AG04450 (cell line): ENCODE results near the gene RANGAP1. TPM values are rescaled to one million over a fixed set of nuclear protein-coding genes. Genes with fewer than 3 reads are reported as not detected.
A peak's percentile ranks its signal among the peaks of the same experiment; 100 is the strongest.

Experiments
- CTCF ChIA-PET: fragments of 300-600, 350-600 bp; formaldehyde crosslinking; extraction: SDS; loops from one replicate; lab custom pipeline; 2022; ENCODE audit warnings: antibody characterized with exemption, inconsistent platforms; lab: Charles Lee
- POLR2A ChIA-PET: fragments of 350-600 bp; formaldehyde crosslinking; extraction: SDS; loops from one replicate; lab custom pipeline; 2021; ENCODE audit warnings: antibody characterized with exemption, inconsistent platforms; lab: Yijun Ruan, JAX
- DNase-seq: peaks from one replicate; pipeline ENCODE4 v3.0.0-alpha.2; 2011; ENCODE audit warnings: low read depth, low spot score
- H3K27ac ChIP-seq: one replicate; pipeline ENCODE4 v1.5.1; 2012; ENCODE audit warnings: low read depth, low read length, control low read depth
- H3K27me3 ChIP-seq: one replicate; pipeline ENCODE4 v1.6.0; 2012; ENCODE audit warnings: low read length; ENCODE audit not compliant: control insufficient read depth, insufficient read depth
- H3K4me3 ChIP-seq: 2 replicates; pipeline ENCODE4 v1.5.1; 2011; ENCODE audit warnings: mild to moderate bottlenecking, low read depth, low read length, control low read depth
- H3K9me3 ChIP-seq: 2 replicates; pipeline ENCODE4 v1.5.1; 2012; ENCODE audit warnings: low read length; ENCODE audit not compliant: control insufficient read depth, insufficient read depth
- polyA plus RNA-seq: library from polyadenylated mRNA; depleted of rRNA; stranded (reverse); fragments of >200 nt; gene quantifications from 2 replicates; pipeline ENCODE4 v1.2.3, GENCODE V29; 2011
- TF ChIP-seq, protein P1 (sequence below): IDR thresholded peaks from 2 replicates; pipeline ENCODE4 v1.5.1; 2011; ENCODE audit warnings: low read depth, low read length, control low read depth, inconsistent platforms

RANGAP1 gene
- polyA plus RNA-seq, 1 experiment = 75.8 TPM

GRCh38 chr22:41204066-41204465 lies 81.9 kb downstream of the RANGAP1 start:
- CTCF ChIA-PET = no interaction called here
- POLR2A ChIA-PET = no interaction called here
- Histone ChIP-seq H3K27ac (no peak overlapping the region), H3K9me3 (no peaks in the 10 kb centered on the region), H3K27me3 (peaks cover 9% of the 10 kb centered on the region), H3K4me3 (no peak overlapping the region)
- no peak for DNase-seq
- TF ChIP-seq, protein P1, sequence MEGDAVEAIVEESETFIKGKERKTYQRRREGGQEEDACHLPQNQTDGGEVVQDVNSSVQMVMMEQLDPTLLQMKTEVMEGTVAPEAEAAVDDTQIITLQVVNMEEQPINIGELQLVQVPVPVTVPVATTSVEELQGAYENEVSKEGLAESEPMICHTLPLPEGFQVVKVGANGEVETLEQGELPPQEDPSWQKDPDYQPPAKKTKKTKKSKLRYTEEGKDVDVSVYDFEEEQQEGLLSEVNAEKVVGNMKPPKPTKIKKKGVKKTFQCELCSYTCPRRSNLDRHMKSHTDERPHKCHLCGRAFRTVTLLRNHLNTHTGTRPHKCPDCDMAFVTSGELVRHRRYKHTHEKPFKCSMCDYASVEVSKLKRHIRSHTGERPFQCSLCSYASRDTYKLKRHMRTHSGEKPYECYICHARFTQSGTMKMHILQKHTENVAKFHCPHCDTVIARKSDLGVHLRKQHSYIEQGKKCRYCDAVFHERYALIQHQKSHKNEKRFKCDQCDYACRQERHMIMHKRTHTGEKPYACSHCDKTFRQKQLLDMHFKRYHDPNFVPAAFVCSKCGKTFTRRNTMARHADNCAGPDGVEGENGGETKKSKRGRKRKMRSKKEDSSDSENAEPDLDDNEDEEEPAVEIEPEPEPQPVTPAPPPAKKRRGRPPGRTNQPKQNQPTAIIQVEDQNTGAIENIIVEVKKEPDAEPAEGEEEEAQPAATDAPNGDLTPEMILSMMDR = no peak

GRCh38 chr22:41203118-41203517 lies 82.9 kb downstream of the RANGAP1 start:
- Histone ChIP-seq H3K27me3 (peaks cover 9% of the 10 kb centered on the region), H3K4me3 (no peak overlapping the region), H3K9me3 (no peaks in the 10 kb centered on the region), H3K27ac (no peak overlapping the region)
- ChIA-PET CTCF (no interaction called here), POLR2A (no interaction called here)
- TF ChIP-seq, protein P1 = no peak
- DNase-seq = no peak

GRCh38 chr22:41201141-41201540 lies 84.8 kb downstream of the RANGAP1 start:
- no peak for DNase-seq
- no peak overlapping the region for H3K4me3 ChIP-seq
- peaks cover 9% of the 10 kb centered on the region for H3K27me3 ChIP-seq
- ChIA-PET POLR2A (no interaction called here), CTCF (no interaction called here)
- H3K9me3 ChIP-seq = no peaks in the 10 kb centered on the region; the same call in 1 of the 2 replicates
- H3K27ac ChIP-seq = no peak overlapping the region
- TF ChIP-seq, protein P1 = no peak

GRCh38 chr22:41198027-41198580 lies 87.9 kb downstream of the RANGAP1 start:
- POLR2A ChIA-PET = interaction anchor here (0.7 kb wide), 1 partner anchor 104 kb away, joined by 8 read pairs; no protein-coding TSS in a partner anchor
- H3K9me3 ChIP-seq = no peaks in the 10 kb centered on the region; the same call in 1 of the 2 replicates
- TF ChIP-seq, protein P1 = no peak
- H3K27ac ChIP-seq = no peak overlapping the region
- CTCF ChIA-PET = interaction anchor here (1.3 to 1.5 kb wide), 2 partner anchors 9 to 276 kb away, joined by 3 to 4 read pairs; no protein-coding TSS in a partner anchor
- H3K27me3 ChIP-seq = peaks cover 9% of the 10 kb centered on the region
- H3K4me3 ChIP-seq = peak overlapping the region; percentile 88
- no peak for DNase-seq

- POLR2A ChIA-PET = no interaction called here
These were observed 88.7 kb downstream of the RANGAP1 start for GRCh38 chr22:41197038-41197972.

More at GRCh38 chr22:41197038-41197972, 88.7 kb downstream of the RANGAP1 start:
- no peak for DNase-seq
- CTCF ChIA-PET = interaction anchor here (1.5 kb wide), 1 partner anchor 275 kb away, joined by 4 read pairs; no protein-coding TSS in a partner anchor
- TF ChIP-seq, protein P1 = peak; percentile 17; the same call in 1 of the 2 replicates
- no peak overlapping the region for H3K27ac ChIP-seq
- H3K4me3 ChIP-seq = peak overlapping the region; percentile 88
- H3K9me3 ChIP-seq = no peaks in the 10 kb centered on the region; the same call in 1 of the 2 replicates
- peaks cover 9% of the 10 kb centered on the region for H3K27me3 ChIP-seq
